ENCODE measurements around the gene OCIAD1.

Gene OCIAD1

DNA sequence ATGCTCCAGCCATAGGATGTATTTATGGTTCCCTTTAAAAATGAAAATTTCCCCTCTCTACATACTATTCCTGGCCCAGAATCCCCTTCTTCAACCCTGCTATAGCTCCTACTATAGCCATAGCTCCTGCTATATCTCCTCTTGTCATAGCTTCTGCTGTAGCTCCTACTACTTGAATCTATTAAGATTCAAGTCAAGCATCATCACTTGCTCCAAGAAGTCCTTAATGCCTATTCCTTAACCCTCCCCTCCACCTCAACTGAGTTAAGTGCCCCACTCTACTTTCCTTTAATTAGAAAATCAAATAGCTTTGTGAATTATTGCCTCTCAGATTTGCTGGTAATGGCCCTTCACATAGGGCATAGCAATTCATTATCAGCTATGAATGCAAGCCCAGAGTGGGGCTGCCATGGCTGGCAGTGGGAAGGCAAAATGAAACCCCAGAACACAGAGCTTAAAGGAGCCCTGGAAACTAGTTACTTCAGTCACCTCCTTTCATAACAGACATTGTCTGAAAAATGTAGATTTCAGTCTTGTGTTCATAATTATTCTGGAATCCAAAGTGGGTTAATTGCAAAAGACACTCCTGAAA lies 60.2 kb downstream of the OCIAD1 start:
- DNase-seq (ENCODE audit: low read depth), result no peak
- TF ChIP-seq, protein P1, sequence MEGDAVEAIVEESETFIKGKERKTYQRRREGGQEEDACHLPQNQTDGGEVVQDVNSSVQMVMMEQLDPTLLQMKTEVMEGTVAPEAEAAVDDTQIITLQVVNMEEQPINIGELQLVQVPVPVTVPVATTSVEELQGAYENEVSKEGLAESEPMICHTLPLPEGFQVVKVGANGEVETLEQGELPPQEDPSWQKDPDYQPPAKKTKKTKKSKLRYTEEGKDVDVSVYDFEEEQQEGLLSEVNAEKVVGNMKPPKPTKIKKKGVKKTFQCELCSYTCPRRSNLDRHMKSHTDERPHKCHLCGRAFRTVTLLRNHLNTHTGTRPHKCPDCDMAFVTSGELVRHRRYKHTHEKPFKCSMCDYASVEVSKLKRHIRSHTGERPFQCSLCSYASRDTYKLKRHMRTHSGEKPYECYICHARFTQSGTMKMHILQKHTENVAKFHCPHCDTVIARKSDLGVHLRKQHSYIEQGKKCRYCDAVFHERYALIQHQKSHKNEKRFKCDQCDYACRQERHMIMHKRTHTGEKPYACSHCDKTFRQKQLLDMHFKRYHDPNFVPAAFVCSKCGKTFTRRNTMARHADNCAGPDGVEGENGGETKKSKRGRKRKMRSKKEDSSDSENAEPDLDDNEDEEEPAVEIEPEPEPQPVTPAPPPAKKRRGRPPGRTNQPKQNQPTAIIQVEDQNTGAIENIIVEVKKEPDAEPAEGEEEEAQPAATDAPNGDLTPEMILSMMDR (conservative IDR thresholded peaks at IDR 0.05; ENCODE audit: control insufficient read depth, insufficient read depth, low read depth, low read length), result no peak
- H3K4me3 ChIP-seq (ENCODE audit: control insufficient read depth, low read depth, low read length), result no peak overlapping the region

DNA sequence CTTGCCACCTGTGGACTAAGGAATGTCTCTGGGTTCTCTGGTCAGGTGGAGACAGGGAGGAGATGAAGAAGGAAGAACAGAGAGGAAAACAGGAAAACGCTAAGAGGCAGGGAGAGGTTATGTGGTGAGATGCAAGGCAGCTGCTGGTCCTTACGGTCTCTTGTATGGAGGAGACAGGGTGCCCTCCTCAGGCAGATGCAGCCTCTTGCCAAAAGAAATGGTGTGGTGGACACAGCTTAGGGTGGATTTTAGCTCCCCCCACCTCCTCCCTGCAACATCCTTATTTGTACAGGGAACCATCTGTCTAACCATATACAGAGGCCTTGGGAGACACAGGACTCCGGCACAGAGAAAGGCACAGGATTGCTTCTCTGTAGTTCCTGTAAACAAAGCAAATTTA lies 66.0 kb downstream of the OCIAD1 start:
- H3K4me3 ChIP-seq (ENCODE audit: control insufficient read depth, low read depth, low read length), result no peak overlapping the region
- TF ChIP-seq, protein P1 (conservative IDR thresholded peaks at IDR 0.05; ENCODE audit: control insufficient read depth, insufficient read depth, low read depth, low read length), result no peak
- no peak for DNase-seq (ENCODE audit: low read depth)

DNA sequence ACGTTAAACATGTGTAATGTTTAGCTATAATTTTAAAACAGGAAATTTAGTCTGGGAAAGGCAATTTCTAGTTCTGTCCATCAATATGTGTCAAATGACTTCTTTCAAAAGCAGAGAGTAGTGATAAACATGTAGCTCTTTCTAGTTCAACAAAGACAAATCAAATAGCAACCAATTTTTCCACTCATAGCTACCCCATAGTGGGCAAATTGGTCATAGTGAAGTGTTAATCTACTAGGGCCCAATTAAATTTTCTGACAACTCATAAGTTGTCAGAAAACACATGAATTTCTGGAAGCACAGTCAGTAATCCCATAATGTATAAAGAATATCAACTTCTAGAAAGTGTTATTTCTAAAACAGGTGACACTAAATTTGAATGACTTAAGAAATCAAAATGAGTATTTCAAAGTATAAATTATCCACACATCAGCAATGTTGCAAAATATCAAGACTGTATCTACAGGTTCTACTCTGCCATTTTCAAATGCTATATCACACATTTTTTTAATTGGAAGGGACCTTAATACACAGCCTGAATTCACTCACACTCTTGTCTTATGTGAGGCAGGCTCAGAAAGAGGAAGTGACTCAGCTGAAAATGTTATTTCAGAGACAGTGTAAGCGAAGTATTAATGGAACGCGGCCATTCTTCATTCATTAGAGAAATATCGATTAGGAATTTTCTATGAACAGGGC lies 68.0 kb downstream of the OCIAD1 start:
- peak; percentile 19 for DNase-seq (ENCODE audit: low read depth)
- TF ChIP-seq, protein P1 (conservative IDR thresholded peaks at IDR 0.05; ENCODE audit: control insufficient read depth, insufficient read depth, low read depth, low read length), result no peak
- no peak overlapping the region for H3K4me3 ChIP-seq (ENCODE audit: control insufficient read depth, low read depth, low read length)

DNA sequence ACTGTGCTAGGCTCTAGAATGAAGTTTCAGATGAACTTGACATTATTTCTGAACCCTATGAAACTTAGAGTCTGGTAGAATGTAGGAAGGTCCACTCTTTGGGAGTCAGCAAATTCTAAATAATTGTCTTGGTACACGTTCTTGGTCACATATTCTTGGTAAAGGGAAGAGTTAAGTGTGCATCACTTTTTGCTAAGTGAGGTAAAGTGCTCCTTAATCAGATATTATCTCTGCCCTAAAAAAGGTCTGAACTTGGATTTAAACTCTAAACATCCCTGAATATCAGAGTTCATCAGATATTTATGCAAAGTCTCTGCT lies 68.5 kb downstream of the OCIAD1 start:
- no peak overlapping the region for H3K4me3 ChIP-seq (ENCODE audit: control insufficient read depth, low read depth, low read length)
- TF ChIP-seq, protein P1 (conservative IDR thresholded peaks at IDR 0.05; ENCODE audit: control insufficient read depth, insufficient read depth, low read depth, low read length), result no peak
- DNase-seq (ENCODE audit: low read depth), result no peak

DNA sequence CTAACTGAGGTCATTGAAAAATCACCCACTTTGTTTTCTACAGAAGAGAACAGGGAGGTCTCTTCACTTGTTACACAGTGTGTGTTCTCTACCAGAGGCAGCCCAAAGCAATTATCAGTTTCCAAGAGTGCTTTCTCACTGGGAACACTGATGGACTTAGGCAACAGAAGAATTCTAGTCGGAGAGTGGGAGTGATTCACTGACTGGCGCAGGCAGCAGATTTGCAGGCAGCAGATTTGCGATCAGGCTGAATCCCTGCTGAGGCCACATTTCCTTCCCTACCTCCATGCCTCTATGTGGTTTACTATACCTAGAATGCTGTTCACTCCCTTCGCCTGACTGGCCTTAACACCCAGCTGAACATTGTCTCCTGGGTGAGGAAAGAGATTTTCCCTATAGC lies 69.1 kb downstream of the OCIAD1 start:
- peak; percentile 69 for DNase-seq (ENCODE audit: low read depth)
- H3K4me3 ChIP-seq (ENCODE audit: control insufficient read depth, low read depth, low read length), result no peak overlapping the region
- TF ChIP-seq, protein P1 (conservative IDR thresholded peaks at IDR 0.05; ENCODE audit: control insufficient read depth, insufficient read depth, low read depth, low read length), result no peak

DNA sequence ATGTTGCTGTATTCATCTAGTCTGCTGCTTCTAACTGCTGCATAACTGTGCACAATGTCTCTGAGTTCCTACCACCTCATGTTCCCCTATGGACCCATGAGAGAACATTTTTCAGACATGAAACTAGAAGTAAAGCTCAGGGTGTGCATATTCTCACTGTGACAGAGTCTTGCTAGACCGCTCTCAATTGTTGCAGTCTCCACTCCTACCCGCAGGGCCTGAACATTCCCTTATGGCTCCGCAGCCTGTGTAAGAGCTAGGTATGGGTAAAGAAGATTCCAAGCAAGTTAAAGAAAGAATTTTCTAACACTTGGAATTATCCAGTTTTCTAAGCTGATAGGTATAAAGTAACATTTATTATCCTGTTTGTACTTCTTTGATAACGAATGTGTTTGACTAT lies 70.3 kb downstream of the OCIAD1 start:
- no peak overlapping the region for H3K4me3 ChIP-seq (ENCODE audit: control insufficient read depth, low read depth, low read length)
- DNase-seq (ENCODE audit: low read depth), result no peak
- TF ChIP-seq, protein P1 (conservative IDR thresholded peaks at IDR 0.05; ENCODE audit: control insufficient read depth, insufficient read depth, low read depth, low read length), result no peak
